SK-N-SH treated with all-trans-retinoic acid at 6 μM for 48 hours (cell line): ENCODE data around the gene DNAJC30.

ENCODE experiments used
- ARNTL ChIP-seq: fragments of 450-650 bp; formaldehyde crosslinking; IDR thresholded peaks from 2 replicates; pipeline ENCODE4 v1.5.0; 2020; ENCODE audit warnings: low read depth, mild to moderate bottlenecking, moderate library complexity, borderline replicate concordance
- TF ChIP-seq, protein P1 (sequence below): fragments of 250-450 bp; sonication (Bioruptor Pico); IDR thresholded peaks from 2 replicates; pipeline ENCODE4 v1.8.0; 2020; ENCODE audit warnings: mild to moderate bottlenecking, moderate library complexity, borderline replicate concordance

DNA sequence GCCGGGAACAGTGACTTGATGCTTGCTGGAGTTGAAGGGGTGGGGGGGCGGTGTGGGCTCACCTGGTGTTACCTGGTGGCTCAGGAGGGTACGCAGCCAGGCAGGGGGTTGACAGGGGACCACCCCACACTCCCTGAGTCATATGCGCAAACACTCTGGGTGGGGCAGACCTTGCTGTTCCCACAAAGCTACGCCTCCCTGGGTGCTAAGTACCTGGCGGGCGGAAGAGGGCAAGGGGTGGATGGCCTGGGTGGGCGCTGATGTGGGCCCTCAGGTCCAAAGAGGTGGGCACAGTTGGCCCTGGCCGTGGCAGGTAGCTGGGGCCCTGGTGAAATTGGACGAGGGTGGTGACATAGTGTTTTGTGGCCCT, 22.3 kb upstream of the DNAJC30 start:
- TF ChIP-seq ARNTL (CRISPR knock-in tag) = no peak
- TF ChIP-seq, protein P1, sequence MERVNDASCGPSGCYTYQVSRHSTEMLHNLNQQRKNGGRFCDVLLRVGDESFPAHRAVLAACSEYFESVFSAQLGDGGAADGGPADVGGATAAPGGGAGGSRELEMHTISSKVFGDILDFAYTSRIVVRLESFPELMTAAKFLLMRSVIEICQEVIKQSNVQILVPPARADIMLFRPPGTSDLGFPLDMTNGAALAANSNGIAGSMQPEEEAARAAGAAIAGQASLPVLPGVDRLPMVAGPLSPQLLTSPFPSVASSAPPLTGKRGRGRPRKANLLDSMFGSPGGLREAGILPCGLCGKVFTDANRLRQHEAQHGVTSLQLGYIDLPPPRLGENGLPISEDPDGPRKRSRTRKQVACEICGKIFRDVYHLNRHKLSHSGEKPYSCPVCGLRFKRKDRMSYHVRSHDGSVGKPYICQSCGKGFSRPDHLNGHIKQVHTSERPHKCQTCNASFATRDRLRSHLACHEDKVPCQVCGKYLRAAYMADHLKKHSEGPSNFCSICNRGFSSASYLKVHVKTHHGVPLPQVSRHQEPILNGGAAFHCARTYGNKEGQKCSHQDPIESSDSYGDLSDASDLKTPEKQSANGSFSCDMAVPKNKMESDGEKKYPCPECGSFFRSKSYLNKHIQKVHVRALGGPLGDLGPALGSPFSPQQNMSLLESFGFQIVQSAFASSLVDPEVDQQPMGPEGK (CRISPR knock-in tag) = no peak
